Measurements from ENCODE around the gene PARD3.
"Not testable (repeated sequence)": the region's sequence is repeated elsewhere in the genome, so short reads cannot be mapped to it uniquely, and the experiment has no call there.

Gene PARD3

GRCh38 chr10:34406463-34407323, 408.4 kb downstream of the PARD3 start:
- DNase-seq, result no peak

GRCh38 chr10:34405611-34406462, 409.3 kb downstream of the PARD3 start:
- no peak for DNase-seq

GRCh38 chr10:34403512-34403911, 411.6 kb downstream of the PARD3 start:
- no peak for DNase-seq

GRCh38 chr10:34400075-34400474, 415.0 kb downstream of the PARD3 start:
- no peak for DNase-seq

- DNase-seq, result no peak
Observed at GRCh38 chr10:34399013-34399412, 416.1 kb downstream of the PARD3 start.

GRCh38 chr10:34397324-34397723, 417.8 kb downstream of the PARD3 start:
- no peak for DNase-seq

GRCh38 chr10:34396663-34397062, 418.4 kb downstream of the PARD3 start:
- DNase-seq, result no peak

GRCh38 chr10:34392641-34393170, 422.4 kb downstream of the PARD3 start:
- no peak for DNase-seq

GRCh38 chr10:34391168-34391567, 423.9 kb downstream of the PARD3 start:
- not testable (repeated sequence) for DNase-seq

GRCh38 chr10:34389801-34390200, 425.3 kb downstream of the PARD3 start:
- no peak for DNase-seq

GRCh38 chr10:34386921-34387320, 428.2 kb downstream of the PARD3 start:
- DNase-seq, result no peak

GRCh38 chr10:34384372-34384771, 430.7 kb downstream of the PARD3 start:
- no peak for DNase-seq

GRCh38 chr10:34382626-34383025, 432.5 kb downstream of the PARD3 start:
- DNase-seq, result no peak

GRCh38 chr10:34380856-34381255, 434.2 kb downstream of the PARD3 start:
- no peak for DNase-seq

- DNase-seq, result no peak
Observed at GRCh38 chr10:34378297-34378696, 436.8 kb downstream of the PARD3 start.

- DNase-seq, result no peak
Observed at GRCh38 chr10:34377833-34378232, 437.3 kb downstream of the PARD3 start.

- DNase-seq, result no peak
Observed at GRCh38 chr10:34374356-34375045, 440.6 kb downstream of the PARD3 start.

- DNase-seq, result no peak
Observed at GRCh38 chr10:34373211-34373610, 441.9 kb downstream of the PARD3 start.

GRCh38 chr10:34372509-34372908, 442.6 kb downstream of the PARD3 start:
- DNase-seq, result no peak

GRCh38 chr10:34370126-34370525, 445.0 kb downstream of the PARD3 start:
- no peak for DNase-seq

GRCh38 chr10:34369120-34369519, 446.0 kb downstream of the PARD3 start:
- no peak for DNase-seq

GRCh38 chr10:34364253-34365037, 450.7 kb downstream of the PARD3 start:
- no peak for DNase-seq

Data from activated CD4-positive, alpha-beta T cell treated with anti-CD3 and anti-CD28 coated beads, Interleukin-2, Interleukin-6, amounts not matched to agents 100 ng/mL and 50 ng/mL, durations not matched to agents 16 hours and 8 hours (primary cell).